Measurements from ENCODE around the gene ZWILCH.

The ZWILCH gene

DNA sequence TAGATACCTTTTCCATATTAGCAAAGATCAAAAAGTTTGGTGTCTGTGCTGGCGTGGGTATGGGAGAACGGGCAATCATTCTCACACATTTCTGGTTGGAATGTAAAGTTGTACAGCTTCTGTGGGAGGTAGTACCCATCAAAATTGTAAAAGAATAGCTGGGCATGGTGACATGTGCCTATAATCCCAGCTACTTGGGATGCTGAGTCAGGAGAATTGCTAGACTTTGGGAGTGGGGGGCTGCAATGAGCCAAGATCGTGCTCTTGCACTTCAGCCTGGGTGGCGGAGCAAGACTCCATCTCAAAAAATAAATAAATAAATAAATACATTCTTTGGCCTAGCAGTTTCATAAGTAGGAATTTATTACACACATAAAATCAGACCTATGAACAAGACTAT, 37.8 kb downstream of the ZWILCH start:
- no peak for DNase-seq

DNA sequence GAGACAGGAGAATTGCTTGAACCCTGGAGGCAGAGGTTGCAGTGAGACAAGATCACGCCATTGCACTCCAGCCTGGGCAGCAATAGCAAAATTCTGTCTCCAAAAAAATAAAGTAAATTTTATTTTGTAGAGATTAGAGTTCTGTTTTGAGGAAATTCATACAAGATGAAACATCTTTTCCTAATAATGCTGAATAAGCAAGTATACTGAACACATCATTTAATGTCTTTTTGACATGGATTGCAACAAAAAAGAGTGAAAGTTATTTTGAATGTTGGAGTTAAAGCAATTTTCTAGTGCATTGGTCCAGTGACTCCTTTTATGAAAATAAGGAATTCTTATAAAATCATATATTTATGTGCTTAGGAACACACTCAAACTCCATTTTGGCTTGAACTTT, 40.1 kb downstream of the ZWILCH start:
- DNase-seq: no peak

DNA sequence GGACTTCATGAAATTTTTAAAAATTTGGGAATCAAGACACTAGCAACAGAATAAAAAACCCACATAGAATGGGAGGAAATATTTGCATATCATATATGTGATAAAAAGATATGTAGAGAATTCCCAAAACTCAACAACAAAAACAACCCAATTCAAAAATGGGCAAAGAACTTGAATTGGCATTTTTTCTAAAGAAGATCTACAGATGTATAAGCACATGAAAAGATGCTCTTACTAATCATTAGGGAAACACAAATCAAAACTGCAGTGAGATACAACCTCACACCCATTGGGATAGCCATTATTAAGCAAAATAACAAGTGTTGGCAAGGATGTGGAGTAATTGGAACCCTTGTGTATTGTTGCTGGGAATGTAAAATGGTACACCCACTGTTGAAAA, 50.6 kb downstream of the ZWILCH start:
- no peak for DNase-seq

DNA sequence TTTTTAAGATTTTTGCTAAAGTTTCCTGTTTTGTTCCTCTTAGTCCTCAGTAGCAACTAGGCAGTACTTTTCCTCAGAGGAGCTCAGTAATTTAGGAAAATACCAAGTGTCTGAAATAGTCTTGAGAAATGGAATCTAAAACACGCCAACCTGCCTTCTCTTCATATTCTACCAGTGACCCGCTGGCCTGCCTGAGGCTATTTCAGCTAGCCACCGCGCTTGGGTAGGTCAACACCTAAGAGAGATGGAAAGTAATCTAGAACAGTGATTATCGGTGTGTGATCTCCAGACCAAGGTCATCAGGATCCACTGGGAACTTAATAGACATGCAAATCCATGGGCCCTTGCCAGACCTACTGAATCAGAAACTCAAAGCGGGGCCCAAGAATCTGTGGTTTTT, 53.1 kb downstream of the ZWILCH start:
- DNase-seq: peak in 1 of 51 donors; percentile 1

DNA sequence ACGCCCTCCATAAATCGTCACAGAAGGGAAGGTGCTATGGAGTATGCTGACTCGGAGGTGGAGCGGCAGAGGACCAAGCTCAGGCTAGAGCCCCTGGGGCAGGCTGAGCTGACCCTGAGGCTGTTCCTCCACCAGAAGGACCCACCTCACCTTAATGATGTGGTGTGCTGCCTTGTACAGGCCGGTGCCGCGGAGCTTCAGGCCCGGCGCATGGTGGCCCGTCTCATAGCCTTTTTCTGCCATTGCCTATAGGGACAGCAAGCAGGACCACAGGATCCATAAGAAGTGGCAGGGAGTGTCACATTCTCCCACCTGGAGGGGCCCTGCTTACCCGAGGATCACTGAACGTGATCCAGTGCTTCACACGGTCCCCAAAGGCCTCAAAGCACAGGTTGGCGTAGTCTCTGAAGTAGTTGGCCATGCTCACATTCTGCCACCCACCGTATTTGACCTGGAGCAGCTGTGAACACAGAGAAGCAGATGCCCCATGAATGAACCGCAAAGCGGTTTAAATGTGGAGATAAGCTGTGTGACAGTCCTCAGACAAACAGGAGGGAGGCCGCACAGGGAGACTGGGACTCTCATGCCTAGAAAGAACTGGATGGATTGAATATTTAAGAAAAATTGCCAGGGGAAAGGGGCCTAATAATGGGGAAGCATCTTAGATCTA, 55.9 kb downstream of the ZWILCH start:
- no peak for DNase-seq

DNA sequence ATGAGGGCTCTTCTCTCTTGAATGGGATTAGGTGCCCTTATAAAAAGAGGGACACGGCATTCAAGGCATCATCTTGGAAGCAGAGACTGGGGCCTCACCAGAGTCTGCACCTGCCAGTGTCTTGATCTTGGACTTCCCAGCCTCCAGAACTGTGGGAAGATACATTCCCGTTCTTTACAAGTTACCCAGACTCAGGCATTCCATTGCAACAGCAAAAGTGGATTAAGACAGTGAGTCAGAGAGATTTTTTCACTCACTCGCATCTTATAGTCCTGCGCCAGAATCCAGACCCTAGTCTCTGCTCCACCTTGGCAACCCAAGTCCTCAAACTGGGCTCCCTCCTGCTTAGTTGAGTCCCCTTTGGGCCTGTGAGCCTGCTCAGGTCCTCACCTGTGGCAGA, 58.0 kb downstream of the ZWILCH start:
- no peak for DNase-seq

DNA sequence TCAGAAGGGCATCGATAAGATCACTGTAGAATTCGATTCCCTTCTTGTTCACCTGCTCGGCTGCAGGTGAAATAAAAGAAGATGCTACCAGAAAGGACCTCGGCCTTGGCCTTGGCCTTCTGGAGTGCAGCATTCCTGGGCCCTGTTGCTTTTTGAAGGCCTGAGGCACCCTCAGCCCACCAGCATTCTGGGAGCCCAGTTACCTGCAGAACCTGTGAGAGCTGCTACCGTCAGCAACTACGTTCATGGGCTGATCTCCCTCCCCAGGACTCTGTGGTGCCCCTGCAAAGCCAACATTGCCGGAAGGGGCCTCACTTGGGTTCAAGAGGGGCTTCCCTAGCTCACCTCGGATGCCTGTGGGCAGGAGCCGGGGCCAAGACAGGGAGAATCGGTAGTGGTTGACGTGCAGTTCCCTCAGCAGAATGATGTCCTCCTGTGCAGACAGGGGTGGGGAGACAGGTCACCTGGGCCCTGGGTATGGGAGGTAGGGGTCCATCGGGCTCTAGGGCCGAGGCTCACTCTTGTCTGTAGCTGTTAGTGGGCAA, 58.5 kb downstream of the ZWILCH start:
- no peak for DNase-seq

DNA sequence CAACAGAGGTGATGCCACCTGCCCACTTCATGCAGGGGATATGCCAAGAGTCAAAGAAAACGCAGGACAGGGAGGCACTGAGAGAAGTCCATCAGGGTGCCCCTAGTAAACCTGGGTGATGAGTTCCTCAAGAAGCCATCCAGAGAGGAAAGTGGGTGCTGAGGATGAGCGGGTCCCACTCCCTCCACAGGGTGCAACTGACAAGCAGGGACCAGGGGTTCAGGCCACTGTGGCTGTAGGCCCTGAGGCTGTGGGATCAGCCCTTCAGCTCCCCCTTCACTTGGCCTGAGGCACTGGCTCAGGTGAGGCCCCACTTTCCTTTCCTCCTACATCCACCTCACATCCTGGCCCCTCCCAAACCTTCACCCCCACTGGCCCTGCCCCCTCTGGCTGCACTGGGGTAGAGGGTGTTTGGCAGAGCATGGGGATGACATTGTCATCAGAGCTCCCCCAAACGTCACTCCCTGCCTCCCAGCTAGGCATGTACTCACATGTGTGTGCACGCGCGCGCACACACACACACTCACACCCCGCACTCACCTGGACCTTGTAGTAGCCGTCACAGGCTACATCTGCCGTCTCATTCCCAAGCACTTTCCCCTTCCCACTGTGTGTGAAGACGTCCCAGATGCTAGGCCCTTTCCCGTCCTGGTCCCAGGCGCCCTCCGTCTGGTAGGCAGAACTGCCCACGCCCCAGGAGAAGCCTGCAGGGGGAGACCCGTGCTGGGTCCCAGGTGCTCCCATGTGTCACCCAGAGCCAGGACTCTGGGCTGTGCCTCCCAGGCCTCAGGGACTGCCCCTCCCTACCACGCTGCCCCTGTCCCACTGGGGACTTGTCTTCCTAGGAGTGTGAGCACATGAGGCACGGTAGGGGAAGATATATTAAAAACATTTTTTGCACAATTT, 59.3 kb downstream of the ZWILCH start:
- DNase-seq: no peak

DNA sequence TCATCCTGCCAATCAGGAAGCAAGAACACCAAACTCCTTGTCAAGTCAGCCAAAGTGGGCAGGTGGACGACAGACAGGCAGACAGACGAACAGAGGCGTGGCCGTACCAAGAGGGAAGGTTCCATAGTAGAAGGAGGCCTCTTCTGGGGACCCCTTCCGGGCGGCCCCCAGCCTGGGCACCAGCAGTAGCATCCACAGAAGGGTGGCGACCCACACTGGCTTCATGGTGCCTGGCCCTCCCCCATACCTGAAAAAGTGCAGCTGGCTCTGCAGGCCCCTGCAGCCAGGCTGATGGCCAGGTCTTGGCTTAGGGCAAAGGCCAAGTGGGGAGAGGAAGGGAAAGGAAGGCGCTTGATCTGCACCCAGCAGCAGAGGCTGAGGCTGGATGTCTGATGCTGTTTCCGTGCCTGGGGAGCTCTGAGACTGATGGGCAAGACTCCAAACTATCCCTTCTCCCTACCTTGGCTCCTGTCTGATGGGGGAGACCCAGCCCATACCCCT, 60.1 kb downstream of the ZWILCH start:
- DNase-seq: no peak

DNA sequence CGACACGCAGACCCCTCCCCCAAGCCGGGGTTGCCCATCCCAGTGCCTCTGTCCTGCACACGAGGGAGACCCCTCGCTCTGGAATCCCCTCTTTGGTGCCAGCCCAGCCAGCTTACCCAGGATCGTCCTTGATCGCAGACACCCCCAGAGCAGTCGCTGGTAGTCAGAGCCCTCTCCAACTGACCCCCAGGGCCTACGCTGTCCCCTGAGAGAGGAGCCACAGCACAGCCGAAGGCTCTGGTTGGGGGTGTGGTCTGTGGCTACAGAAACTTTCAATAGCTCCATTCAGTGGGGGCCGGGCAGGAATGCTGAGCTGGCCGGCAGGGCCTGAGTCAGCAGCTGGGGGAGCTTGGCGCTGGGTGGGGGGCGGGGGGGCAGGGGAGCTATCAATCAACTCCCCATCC, 60.6 kb downstream of the ZWILCH start, which contains the start of gene LCTL:
Gene LCTL (minus strand): TSS at position 258 of the 404 bp plus-strand sequence. CDS start 633 bp downstream, outside the sequence.
- DNase-seq: peak in 24 of 51 donors; percentile 5 to 64 (median 24)

DNA sequence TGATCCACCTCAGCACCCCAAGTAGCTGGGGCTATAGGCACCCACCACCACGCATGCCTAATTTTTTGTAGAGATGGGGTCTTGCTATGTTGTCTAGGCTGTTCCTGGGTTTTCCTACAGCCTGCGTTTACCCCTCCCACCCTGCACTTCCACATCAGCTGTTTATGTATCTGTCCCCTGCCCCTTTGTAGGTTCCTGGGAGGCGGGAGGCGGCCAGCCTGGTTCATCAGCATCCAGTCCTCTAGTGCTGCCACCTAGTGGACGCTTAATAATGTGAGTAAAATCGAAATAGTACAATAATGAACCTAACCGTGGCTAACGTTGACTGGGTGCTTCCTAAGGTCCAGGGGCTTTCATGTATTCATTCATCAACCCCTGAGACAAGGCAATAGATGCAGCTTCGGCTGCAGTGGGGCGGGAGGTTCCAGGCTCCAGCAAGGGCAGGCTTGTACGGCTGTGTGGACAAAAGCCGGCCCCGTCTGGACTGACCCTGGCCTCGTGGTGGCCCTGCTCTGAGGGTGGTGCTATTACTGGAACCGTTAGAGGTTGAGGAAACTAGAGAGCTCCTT, 61.9 kb downstream of the ZWILCH start:
- peak in 24 of 51 donors; percentile 2 to 59 (median 16) for DNase-seq

DNA sequence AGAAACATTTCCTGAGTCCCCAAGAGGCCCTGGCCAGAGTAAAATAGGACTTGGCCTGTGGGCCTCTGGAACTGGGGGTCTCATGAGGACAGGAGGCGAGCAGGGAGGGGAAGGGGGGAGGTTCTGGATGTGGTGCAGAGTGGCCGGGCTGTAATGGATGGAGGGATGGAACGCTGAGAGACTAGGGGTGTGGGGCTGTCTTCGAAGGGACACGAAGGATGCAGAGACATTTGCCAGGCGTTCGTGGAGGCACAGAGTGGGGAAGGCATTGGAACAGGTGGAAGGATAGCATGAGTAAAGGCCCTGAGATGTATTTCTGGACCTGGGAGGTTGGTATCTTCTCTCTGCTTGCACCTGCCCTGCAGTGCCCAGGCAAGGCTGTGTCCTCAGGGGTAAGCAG, 62.8 kb downstream of the ZWILCH start:
- no peak for DNase-seq

DNA sequence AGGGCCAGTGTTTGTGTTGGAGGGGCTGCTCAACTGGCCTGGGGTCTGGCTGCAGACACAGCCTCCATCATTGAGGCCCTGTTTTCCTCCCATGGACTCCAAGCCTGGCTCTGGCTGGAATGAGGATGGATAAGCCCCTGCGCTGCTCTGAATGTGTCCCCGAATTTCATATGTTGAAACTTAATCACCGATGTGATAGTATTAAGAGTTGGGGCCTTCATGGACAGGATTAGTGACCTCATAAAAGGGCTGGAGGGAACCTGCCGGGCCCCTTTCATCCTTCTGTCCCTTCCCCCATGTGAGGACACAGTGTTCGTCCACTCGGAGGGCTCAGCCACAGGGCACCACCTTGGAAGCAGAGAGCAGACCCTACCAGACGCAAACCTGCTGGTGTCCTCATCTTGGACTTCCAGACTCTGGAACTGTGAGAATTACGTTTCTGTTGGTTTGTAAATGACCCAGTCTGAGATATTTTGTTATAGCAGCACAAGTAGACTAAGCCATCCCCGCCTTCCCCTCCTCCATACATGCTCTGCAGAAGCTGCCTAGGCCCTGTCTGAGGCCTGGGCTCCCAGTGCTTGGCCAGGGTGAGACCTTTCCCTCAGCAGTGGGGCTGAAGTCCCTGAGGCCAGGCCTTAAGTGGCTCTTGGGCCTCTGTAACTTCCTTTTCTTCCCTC, 64.5 kb downstream of the ZWILCH start:
- DNase-seq: no peak

DNA sequence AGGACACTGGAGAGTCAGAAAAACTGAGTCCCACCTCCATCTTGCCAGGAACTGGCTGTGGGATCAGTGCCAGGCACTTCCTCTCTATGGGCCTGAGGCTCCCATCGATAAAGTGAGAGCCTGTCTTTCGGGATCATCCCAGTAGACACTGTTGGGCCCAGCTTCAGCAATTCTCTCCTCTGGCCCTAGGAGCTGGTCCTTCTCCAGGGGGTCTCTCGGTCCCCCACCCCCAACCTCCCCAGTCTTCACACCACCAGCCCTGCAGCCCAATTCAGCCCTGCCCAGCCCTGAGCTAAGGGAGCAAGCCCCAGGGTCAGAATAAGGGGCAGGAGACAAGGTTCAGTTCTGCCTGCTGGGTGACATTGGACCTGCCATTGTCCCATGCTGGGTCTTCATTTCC, 65.2 kb downstream of the ZWILCH start:
- no peak for DNase-seq

DNA sequence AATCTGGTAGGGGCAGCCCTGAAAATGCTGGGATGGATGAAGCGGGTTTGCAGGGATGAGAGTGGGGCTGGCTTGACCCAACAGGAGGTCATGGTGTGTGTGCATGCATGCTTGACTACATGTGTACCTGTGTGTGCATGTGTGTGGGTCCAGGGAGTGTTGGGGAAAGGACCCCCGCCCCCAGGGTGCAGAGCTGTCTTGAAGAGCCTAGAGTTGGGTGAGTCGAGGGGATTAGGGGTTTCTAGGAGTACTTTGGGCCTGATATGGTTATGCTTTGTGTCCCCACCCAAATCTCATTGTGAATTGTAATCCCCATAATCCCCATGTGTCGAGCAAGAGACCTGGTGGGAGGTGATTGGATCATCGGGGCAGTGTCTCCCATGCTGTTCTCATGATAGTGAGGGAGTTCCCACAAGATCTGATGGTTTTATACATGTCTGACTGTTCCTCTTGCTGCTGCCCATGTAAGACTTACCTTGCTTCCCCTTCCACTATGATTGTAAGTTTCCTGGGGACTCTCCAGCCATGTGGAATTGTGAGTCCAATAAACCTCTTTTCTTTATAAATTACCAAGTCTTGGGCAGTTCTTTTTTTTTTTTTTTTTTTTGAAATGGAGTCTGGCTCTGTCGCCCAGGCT, 65.8 kb downstream of the ZWILCH start:
- no peak for DNase-seq

DNA sequence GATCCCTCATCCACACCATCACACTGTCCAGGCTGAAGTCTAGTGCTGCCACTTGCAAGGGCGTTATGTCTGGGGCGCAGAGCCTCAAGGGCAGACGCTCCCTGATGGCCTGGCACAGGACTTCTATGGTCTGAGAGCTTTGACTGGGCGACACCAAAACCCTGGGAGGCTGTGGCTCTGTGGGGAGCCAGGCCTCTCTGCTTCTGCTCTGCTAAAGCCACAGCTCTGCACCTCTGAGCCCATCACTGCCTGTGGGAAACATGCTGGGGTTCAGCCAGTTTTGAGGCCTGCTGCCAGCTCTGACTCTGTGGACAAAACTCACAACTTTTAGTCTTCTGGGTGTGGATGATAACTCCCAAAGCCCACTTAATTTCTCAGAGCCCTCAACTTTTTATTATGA, 67.0 kb downstream of the ZWILCH start:
- no peak for DNase-seq

DNA sequence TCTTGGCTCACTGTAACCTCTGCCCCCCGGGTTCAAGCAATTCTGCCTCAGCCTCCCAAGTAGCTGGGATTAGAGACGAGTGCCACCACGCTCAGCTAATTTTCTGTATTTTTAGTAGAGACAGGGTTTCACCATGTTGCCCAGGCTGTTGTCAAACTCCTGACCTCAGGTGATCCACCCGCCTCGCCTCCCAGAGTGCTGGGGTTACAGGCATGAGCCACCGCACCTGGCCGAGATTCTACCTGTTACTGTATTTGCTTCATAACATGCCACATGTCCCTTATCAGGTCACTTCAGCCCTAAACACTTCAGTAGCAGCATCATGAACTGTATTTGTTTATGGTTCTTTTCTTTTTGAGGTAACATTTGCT, 68.2 kb downstream of the ZWILCH start:
- no peak for DNase-seq

DNA sequence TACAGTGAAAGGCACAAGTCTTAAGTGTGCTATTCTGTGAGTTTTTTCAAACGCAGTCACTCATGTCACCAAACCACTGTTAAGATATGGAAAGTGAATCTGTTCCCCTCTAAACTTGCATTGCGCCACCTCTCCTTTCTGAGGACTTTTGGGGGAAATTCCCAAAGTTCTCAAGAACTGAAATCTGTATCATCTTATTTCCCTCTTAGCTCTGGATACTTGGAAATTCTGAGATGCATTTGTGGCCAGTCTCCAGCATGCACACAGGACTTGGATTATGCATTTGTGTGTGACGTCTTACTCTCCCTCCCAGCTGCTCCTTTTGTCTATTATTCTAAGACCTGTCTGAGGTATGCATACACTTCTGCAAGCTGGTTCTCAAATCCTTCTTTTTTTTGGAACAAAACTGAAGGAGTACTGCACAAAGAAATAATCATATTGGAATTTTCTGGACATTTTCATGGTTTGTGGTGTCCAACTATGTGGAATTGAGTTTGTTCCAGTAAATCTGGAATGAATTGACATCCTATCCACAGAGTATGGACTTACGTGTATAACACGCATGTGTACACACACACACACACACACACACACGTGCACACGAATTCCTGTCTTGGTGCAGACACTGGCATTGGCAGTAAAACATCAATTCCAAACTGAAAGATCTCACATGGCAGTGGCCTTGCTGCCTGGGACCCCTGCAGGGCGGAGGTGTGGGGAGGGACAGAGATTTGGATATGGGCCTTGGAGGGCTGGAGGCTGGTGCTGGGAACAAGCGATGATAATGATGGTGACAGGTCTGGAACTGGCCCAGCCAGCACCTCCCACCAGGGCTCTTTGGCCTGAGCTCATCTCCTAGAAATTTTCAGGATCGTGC, 68.8 kb downstream of the ZWILCH start:
- DNase-seq: no peak

DNA sequence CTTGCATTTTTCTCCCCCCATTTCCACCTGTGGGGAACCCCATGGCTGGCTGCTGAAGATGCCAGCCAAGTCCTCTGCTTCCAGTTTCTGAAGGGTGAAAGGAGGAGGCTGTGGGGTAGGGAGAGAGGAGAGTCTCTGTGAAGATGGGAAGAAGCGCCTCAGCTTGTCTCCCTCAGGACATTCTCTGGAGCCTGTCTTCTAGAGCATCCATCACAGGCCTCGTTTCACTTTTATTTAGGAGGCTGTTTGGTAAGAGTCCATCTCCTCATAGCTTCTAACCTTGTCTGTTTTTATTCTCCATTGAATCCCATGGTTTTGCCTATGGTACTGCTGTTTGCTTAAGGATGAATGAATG, 69.4 kb downstream of the ZWILCH start:
- no peak for DNase-seq

DNA sequence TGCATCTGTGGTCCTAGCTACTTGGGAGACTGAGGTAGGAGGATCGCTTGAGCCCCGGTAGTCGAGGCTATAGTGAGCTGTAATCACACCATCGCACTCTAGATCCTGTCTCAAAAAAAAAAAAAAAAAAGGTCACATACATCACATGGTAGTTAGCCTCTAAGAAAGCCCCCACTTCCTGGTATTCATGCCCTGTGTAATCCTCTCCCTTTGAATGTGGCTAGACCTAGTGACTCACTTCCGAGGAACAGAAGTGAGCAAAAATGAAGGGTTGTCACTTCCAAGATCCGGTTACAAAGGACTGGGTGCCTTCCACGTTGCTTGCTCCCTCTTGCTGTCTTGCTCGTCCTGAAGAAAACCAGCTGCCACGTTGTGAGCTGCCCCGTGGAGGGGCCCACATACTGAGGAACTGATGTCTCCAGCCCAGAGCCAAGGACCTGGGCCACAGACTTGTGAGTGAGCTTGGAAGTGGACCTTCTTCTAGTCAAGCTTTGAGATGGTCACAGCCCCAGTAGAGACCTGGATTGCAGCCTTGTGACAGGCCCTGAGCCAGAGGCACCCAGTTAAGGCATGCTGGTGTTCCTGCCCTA, 73.3 kb downstream of the ZWILCH start:
- no peak for DNase-seq

Measured in hypothalamus (tissue), 51 donors.